Ishikawa (cell line): ENCODE data around the gene PPP1R9A.

Experiments
- CEBPB ChIP-seq: IDR thresholded peaks from 2 replicates; pipeline ENCODE4 v1.6.1; 2012
- CREB1 ChIP-seq: IDR thresholded peaks from 2 replicates; pipeline ENCODE4 v1.6.1; 2012; ENCODE audit warnings: low read depth
- EGR1 ChIP-seq: IDR thresholded peaks from 2 replicates; pipeline ENCODE4 v1.6.1; 2012
- EP300 ChIP-seq: IDR thresholded peaks from 2 replicates; pipeline ENCODE4 v1.6.1; 2012; ENCODE audit warnings: borderline replicate concordance
- FOXM1 ChIP-seq: IDR thresholded peaks from 2 replicates; pipeline ENCODE4 v1.6.1; 2012; ENCODE audit warnings: low read depth, borderline replicate concordance
- NFIC ChIP-seq: IDR thresholded peaks from 2 replicates; pipeline ENCODE4 v1.6.1; 2012
- RAD21 ChIP-seq: IDR thresholded peaks from 2 replicates; pipeline ENCODE4 v1.6.1; 2012; ENCODE audit warnings: low read depth
- TAF1 ChIP-seq: IDR thresholded peaks from 2 replicates; pipeline ENCODE4 v1.6.1; 2012; ENCODE audit warnings: low read depth, mild to moderate bottlenecking
- TCF12 ChIP-seq: IDR thresholded peaks from 2 replicates; pipeline ENCODE4 v1.6.1; 2012; ENCODE audit warnings: low read depth
- TEAD4 ChIP-seq: IDR thresholded peaks from 2 replicates; pipeline ENCODE4 v1.6.1; 2012
- YY1 ChIP-seq: IDR thresholded peaks from 2 replicates; pipeline ENCODE4 v1.6.1; 2012; ENCODE audit warnings: low read depth
- ZBTB7A ChIP-seq: IDR thresholded peaks from 2 replicates; pipeline ENCODE4 v1.6.1; 2012; ENCODE audit warnings: low read depth
- TF ChIP-seq, protein P1 (sequence below): IDR thresholded peaks from 2 replicates; pipeline ENCODE4 v1.6.1; 2012
- TF ChIP-seq, protein P2 (sequence below): IDR thresholded peaks from 2 replicates; pipeline ENCODE4 v1.6.1; 2012; ENCODE audit warnings: low read depth, mild to moderate bottlenecking
- TF ChIP-seq, protein P3 (sequence below): IDR thresholded peaks from 2 replicates; pipeline ENCODE4 v1.6.1; 2012

PPP1R9A gene

DNA sequence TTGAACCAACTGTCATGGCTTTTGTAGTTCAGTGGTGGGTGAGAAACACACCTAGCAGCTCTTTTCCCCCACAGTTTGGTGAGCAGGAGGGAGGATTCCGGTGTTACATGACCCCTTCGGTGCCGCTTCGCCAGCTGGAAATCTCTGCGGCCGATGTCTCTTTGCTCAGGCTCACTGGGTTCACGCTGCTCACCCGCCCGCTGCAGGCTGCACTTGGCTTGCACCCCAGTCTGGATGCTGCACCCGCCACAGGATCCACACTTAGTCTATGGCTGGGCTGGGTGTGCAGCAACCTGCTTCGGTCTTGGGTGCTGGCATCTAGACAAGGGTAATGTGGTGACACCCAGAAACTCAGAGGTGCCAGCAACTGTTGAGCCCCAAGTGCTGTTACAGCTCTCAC lies 225.1 kb downstream of the PPP1R9A start:
- no peak for TF ChIP-seq TCF12
- no peak for TF ChIP-seq TEAD4
- no peak for TF ChIP-seq RAD21
- no peak for TF ChIP-seq FOXM1
- no peak for TF ChIP-seq CREB1
- TF ChIP-seq, protein P1, sequence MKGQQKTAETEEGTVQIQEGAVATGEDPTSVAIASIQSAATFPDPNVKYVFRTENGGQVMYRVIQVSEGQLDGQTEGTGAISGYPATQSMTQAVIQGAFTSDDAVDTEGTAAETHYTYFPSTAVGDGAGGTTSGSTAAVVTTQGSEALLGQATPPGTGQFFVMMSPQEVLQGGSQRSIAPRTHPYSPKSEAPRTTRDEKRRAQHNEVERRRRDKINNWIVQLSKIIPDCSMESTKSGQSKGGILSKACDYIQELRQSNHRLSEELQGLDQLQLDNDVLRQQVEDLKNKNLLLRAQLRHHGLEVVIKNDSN: no peak
- TF ChIP-seq EGR1: no peak
- TF ChIP-seq EP300: no peak
- no peak for TF ChIP-seq TAF1
- no peak for TF ChIP-seq ZBTB7A

DNA sequence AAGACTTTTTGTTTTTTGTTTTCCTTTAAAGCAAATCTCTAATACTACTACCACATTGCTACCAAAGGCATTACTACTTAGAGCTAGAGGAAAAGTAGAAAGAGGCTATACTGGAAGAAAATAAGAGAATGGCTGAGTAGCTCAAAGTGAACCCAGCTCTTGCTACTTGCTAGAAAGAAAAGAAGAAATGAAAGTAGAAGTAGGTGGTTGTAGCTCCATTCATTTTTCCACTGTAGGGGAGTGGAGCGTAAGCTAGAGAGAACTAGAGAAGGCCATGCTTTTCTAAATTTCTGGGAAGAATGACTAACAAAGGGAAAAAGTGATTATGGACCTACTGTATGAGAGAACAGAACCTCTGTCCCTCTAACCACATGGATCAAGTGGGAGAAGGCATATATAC lies 232.5 kb downstream of the PPP1R9A start:
- TF ChIP-seq EP300: no peak
- TF ChIP-seq CREB1: no peak
- TF ChIP-seq TAF1: no peak
- no peak for TF ChIP-seq NFIC

DNA sequence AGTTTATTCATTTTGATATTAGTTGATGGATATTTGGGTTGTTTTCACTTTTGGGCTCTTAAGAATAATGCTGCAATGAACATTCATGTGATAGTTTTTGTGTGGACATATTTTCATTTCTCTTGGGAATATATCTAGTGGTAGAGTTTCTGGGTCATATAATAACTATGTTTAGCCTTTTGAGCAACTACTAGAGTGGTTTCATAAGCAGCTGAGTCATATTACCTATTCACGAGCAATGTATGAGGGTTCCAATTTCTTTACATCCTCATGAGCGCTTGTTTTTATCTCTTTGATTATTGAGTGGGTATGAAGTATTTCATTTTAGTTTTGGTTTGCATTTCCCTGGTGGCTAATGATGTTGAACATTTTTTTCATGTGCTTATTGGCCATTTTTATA lies 234.4 kb downstream of the PPP1R9A start:
- TF ChIP-seq NFIC (no peak), EGR1 (no peak), TCF12 (no peak), TAF1 (no peak), FOXM1 (no peak), CREB1 (no peak), TEAD4 (no peak), RAD21 (no peak), EP300 (no peak), YY1 (no peak), CEBPB (no peak), ZBTB7A (no peak)
- TF ChIP-seq, protein P2, sequence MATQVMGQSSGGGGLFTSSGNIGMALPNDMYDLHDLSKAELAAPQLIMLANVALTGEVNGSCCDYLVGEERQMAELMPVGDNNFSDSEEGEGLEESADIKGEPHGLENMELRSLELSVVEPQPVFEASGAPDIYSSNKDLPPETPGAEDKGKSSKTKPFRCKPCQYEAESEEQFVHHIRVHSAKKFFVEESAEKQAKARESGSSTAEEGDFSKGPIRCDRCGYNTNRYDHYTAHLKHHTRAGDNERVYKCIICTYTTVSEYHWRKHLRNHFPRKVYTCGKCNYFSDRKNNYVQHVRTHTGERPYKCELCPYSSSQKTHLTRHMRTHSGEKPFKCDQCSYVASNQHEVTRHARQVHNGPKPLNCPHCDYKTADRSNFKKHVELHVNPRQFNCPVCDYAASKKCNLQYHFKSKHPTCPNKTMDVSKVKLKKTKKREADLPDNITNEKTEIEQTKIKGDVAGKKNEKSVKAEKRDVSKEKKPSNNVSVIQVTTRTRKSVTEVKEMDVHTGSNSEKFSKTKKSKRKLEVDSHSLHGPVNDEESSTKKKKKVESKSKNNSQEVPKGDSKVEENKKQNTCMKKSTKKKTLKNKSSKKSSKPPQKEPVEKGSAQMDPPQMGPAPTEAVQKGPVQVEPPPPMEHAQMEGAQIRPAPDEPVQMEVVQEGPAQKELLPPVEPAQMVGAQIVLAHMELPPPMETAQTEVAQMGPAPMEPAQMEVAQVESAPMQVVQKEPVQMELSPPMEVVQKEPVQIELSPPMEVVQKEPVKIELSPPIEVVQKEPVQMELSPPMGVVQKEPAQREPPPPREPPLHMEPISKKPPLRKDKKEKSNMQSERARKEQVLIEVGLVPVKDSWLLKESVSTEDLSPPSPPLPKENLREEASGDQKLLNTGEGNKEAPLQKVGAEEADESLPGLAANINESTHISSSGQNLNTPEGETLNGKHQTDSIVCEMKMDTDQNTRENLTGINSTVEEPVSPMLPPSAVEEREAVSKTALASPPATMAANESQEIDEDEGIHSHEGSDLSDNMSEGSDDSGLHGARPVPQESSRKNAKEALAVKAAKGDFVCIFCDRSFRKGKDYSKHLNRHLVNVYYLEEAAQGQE: no peak
- TF ChIP-seq, protein P1: no peak
- TF ChIP-seq, protein P3, sequence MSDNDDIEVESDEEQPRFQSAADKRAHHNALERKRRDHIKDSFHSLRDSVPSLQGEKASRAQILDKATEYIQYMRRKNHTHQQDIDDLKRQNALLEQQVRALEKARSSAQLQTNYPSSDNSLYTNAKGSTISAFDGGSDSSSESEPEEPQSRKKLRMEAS: no peak

DNA sequence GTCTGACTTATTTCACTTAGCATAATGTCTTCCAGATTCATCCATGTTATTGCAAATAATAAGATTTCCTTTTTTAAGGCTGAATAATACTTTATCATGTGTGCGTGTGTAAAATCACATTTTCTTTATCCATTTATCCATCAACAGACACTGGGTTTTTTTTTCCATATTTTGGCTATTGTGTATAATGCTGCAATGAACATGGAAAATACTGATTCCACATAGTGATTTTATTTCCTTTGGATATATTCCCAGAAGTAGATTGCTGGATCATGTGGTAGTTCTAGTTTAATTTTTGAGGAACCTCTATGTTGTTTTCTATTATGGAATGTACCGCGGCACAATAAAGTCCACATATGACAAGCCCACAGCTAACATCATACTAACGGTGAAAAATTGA lies 236.9 kb downstream of the PPP1R9A start:
- TF ChIP-seq, protein P1: no peak
- TF ChIP-seq TCF12: no peak
- no peak for TF ChIP-seq EGR1
- no peak for TF ChIP-seq FOXM1

DNA sequence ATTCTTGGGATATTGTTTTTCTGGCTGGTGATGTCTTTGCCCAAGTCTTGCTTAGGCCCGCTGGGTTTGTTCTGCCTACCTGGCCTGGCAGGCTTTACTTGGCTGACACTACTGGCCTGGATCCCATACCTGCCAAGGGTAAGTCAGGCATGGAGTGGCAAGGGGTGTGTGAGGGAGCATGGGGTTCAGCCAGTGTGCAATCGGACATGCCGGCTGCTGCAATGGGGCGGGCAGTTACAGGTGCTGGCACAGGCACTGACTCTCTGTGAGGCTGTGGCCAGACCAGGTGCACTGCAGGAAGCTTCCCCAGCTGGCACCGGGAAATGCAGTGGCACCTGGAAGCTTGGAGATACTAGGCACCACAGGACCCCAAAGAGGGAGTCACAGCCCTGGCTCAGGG lies 248.6 kb downstream of the PPP1R9A start:
- TF ChIP-seq TCF12 (peak; percentile 42; the same call in 1 of the 2 replicates), NFIC (peak; percentile 73), TEAD4 (0 out of 2 replicates have a peak, but pooled peaks have one; percentile 12), EP300 (no peak), CEBPB (no peak), YY1 (no peak), ZBTB7A (no peak), CREB1 (no peak), EGR1 (no peak), FOXM1 (no peak), TAF1 (no peak), RAD21 (no peak)
- TF ChIP-seq, protein P2: no peak
- TF ChIP-seq, protein P3: 0 out of 2 replicates have a peak, but pooled peaks have one; percentile 28
- TF ChIP-seq, protein P1: no peak

DNA sequence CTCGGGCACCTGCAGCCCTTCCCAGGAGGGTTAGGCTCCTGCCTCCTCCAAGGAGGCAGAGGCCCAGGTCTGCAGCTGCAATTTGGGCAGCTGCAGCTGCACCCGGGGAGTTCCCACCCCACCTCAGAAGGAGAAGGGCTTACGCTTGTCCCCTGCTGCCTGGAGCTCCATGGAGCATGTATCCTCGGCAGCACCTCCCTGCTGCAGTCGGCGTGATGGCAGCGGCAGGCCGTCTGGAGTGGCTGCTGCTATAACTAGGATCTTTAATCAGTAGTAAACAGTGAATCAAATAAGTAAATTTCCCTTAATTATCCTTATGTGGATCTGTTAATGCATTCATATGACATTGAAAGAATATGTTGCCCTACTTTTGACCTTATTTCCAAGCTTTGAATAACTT lies 250.0 kb downstream of the PPP1R9A start:
- TF ChIP-seq EGR1 (no peak), CEBPB (no peak), FOXM1 (no peak), EP300 (no peak)
